Astrocyte (in vitro differentiated cells and primary cell): Measurements from ENCODE around the gene SYNGR2. TPM values are rescaled to one million over a fixed set of nuclear protein-coding genes. Genes with fewer than 3 reads are reported as not detected.

ENCODE experiments used
- DNase-seq: peaks from one replicate; pipeline ENCODE4 v3.0.0-alpha.2; 2010; ENCODE audit warnings: low read depth
- FAIRE-seq: peaks from 2 replicates; lab custom pipeline; 2011; peaks lifted over from hg19 to GRCh38; lab: Jason Lieb, UNC
- H2AFZ ChIP-seq: 2 replicates; pipeline ENCODE4 v1.6.0; 2012; ENCODE audit warnings: low read depth, low read length, inconsistent platforms
- H3K27ac ChIP-seq: 2 replicates; pipeline ENCODE4 v1.5.1; 2011; ENCODE audit warnings: low read depth, low read length, inconsistent platforms
- H3K27me3 ChIP-seq: 2 replicates; pipeline ENCODE4 v1.6.0; 2011; ENCODE audit warnings: low read length, inconsistent platforms; ENCODE audit not compliant: insufficient read depth
- H3K36me3 ChIP-seq: 2 replicates; pipeline ENCODE4 v1.5.1; 2011; ENCODE audit warnings: low read length, inconsistent platforms; ENCODE audit not compliant: insufficient read depth
- H3K4me1 ChIP-seq: 2 replicates; pipeline ENCODE4 v1.5.1; 2011; ENCODE audit warnings: low read length, inconsistent platforms; ENCODE audit not compliant: insufficient read depth
- H3K4me2 ChIP-seq: 2 replicates; pipeline ENCODE4 v1.6.0; 2012; ENCODE audit warnings: low read length, inconsistent platforms
- H3K4me3 ChIP-seq: 2 replicates; pipeline ENCODE4 v1.5.1; 2011; ENCODE audit warnings: low read depth, mild to moderate bottlenecking, low read length, inconsistent platforms; ENCODE audit not compliant: insufficient read depth
- H3K79me2 ChIP-seq: 2 replicates; pipeline ENCODE4 v1.6.0; 2012; ENCODE audit warnings: mild to moderate bottlenecking, low read length, inconsistent platforms; ENCODE audit not compliant: insufficient read depth
- H3K9ac ChIP-seq: 2 replicates; pipeline ENCODE4 v1.6.0; 2012; ENCODE audit warnings: mild to moderate bottlenecking, low read length, inconsistent platforms
- H3K9me3 ChIP-seq: 2 replicates; pipeline ENCODE4 v1.5.1; 2012; ENCODE audit warnings: low read depth, mild to moderate bottlenecking, low read length, inconsistent platforms; ENCODE audit not compliant: insufficient read depth
- H4K20me1 ChIP-seq: 2 replicates; pipeline ENCODE4 v1.6.0; 2012; ENCODE audit warnings: low read length, inconsistent platforms; ENCODE audit not compliant: insufficient read depth
- H3K27ac Mint-ChIP-seq: one replicate; pipeline ENCODE4 v1.8.0; 2021; ENCODE audit warnings: mild to moderate bottlenecking, mixed read lengths; ENCODE audit not compliant: unreplicated experiment
- H3K27me3 Mint-ChIP-seq: one replicate; pipeline ENCODE4 v1.8.0; 2021; ENCODE audit warnings: low read depth, mixed read lengths; ENCODE audit not compliant: unreplicated experiment
- H3K36me3 Mint-ChIP-seq: one replicate; pipeline ENCODE4 v1.8.0; 2021; ENCODE audit warnings: low read depth, mixed read lengths; ENCODE audit not compliant: unreplicated experiment
- H3K4me1 Mint-ChIP-seq: one replicate; pipeline ENCODE4 v1.8.0; 2021; ENCODE audit warnings: low read depth, mixed read lengths; ENCODE audit not compliant: unreplicated experiment
- H3K4me3 Mint-ChIP-seq: one replicate; pipeline ENCODE4 v1.8.0; 2021; ENCODE audit warnings: mild to moderate bottlenecking, moderate library complexity, mixed read lengths; ENCODE audit not compliant: unreplicated experiment
- H3K9me3 Mint-ChIP-seq: one replicate; pipeline ENCODE4 v1.8.0; 2021; ENCODE audit warnings: mild to moderate bottlenecking, mixed read lengths; ENCODE audit not compliant: unreplicated experiment
- EZH2 ChIP-seq: IDR thresholded peaks from 2 replicates; pipeline ENCODE4 v1.6.1; 2012; ENCODE audit warnings: mild to moderate bottlenecking, low read length, inconsistent platforms; ENCODE audit not compliant: insufficient read depth
- total RNA-seq: library from RNA; stranded (reverse); gene quantifications from 2 replicates; pipeline ENCODE4 v1.2.1, GENCODE V29; 2021
- TF ChIP-seq, protein P1 (sequence below): IDR thresholded peaks from 2 replicates; pipeline ENCODE4 v1.5.1; 2011; ENCODE audit warnings: low read depth, mild to moderate bottlenecking, inconsistent platforms, low read length, moderate library complexity; ENCODE audit not compliant: insufficient read depth

Gene SYNGR2
- total RNA-seq, 1 donor from 2014 or later, result 82.2 TPM

DNA sequence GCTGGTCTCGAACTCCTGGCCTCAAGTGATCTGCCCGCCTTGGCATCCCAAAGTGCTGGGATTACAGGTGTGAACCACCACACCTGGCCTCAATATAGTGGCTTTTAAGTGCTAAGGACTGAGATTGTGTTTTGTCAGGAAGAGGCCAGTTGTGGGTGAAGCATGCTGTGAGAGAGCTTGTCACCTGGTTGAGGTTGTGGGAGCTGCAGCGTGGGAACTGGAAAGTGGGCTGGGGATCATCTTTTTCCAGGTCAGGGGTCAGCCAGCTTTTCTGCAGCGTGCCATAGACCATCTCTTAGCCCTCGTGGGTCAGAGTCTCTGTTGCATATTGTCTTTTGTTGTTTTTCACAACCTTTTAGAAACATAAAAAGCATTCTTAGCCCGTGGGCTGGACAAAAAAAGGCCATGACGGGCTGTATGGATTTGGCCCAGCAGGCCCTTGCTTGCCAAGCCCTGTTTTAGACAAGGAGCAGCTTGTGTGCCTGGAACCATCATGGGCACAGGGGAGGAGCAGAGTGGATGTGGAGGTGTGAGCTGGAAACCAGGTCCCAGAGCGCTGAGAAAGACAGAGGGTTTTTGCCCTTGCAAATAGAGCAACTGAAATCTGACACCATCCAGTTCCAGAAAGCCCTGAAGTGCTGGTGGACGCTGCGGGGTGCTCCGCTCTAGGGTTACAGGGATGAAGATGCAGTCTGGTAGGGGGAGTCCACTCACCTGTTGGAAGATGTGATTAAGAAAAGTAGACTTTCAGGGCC, 51.2 kb downstream of the SYNGR2 start:
- H3K79me2 ChIP-seq, result peaks cover 41% of the 10 kb centered on the region
- H3K4me1 ChIP-seq, result peaks cover 4% of the 10 kb centered on the region
- no peak overlapping the region for H3K4me3 Mint-ChIP-seq
- no peak overlapping the region for H3K4me2 ChIP-seq
- H4K20me1 ChIP-seq, result no peaks in the 10 kb centered on the region
- peaks cover 4% of the 10 kb centered on the region for H3K36me3 ChIP-seq
- FAIRE-seq (no peak), DNase-seq (no peak)
- H3K27ac ChIP-seq, result no peak overlapping the region
- no peak overlapping the region for H3K27ac Mint-ChIP-seq
- H3K27me3 ChIP-seq, result no peaks in the 10 kb centered on the region
- H3K4me3 ChIP-seq, result no peak overlapping the region
- H3K9me3 Mint-ChIP-seq, result no peaks in the 10 kb centered on the region
- no peaks in the 10 kb centered on the region for H3K36me3 Mint-ChIP-seq
- no peaks in the 10 kb centered on the region for H3K27me3 Mint-ChIP-seq
- peaks cover 1% of the 10 kb centered on the region for H3K4me1 Mint-ChIP-seq
- no peaks in the 10 kb centered on the region for H3K9me3 ChIP-seq
- no peak overlapping the region for H2AFZ ChIP-seq
- no peak for TF ChIP-seq EZH2
- TF ChIP-seq, protein P1, sequence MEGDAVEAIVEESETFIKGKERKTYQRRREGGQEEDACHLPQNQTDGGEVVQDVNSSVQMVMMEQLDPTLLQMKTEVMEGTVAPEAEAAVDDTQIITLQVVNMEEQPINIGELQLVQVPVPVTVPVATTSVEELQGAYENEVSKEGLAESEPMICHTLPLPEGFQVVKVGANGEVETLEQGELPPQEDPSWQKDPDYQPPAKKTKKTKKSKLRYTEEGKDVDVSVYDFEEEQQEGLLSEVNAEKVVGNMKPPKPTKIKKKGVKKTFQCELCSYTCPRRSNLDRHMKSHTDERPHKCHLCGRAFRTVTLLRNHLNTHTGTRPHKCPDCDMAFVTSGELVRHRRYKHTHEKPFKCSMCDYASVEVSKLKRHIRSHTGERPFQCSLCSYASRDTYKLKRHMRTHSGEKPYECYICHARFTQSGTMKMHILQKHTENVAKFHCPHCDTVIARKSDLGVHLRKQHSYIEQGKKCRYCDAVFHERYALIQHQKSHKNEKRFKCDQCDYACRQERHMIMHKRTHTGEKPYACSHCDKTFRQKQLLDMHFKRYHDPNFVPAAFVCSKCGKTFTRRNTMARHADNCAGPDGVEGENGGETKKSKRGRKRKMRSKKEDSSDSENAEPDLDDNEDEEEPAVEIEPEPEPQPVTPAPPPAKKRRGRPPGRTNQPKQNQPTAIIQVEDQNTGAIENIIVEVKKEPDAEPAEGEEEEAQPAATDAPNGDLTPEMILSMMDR, result no peak
- H3K9ac ChIP-seq, result no peak overlapping the region

Other genes starting within 250 kb of the SYNGR2 start
- 6.3 and 7.3 TPM in 2 replicates for gene TNRC6C, start 209.9 kb upstream of the SYNGR2 start, total RNA-seq
- 54.8 and 61.7 TPM in 2 replicates for gene TMC6, start 39.8 kb upstream of the SYNGR2 start, total RNA-seq
- 0.27 and 0.38 TPM in 2 replicates for gene TMC8, start 37.8 kb upstream of the SYNGR2 start, total RNA-seq
- gene C17orf99, start 22.2 kb upstream of the SYNGR2 start, total RNA-seq, result not detected in 2 replicates
- gene TK1, start 18.5 kb downstream of the SYNGR2 start, total RNA-seq, result 5.2 and 7.5 TPM in 2 replicates
- 48.5 and 53.7 TPM in 2 replicates for gene AFMID, start 18.8 kb downstream of the SYNGR2 start, total RNA-seq
- 3.3 and 5.8 TPM in 2 replicates for gene BIRC5, start 45.7 kb downstream of the SYNGR2 start, total RNA-seq
- gene TMEM235, start 63.0 kb downstream of the SYNGR2 start, total RNA-seq, result not detected in 2 replicates
- gene SOCS3, start 191.5 kb downstream of the SYNGR2 start, total RNA-seq, result 13.4 and 16.7 TPM in 2 replicates
- 31.3 and 32.0 TPM in 2 replicates for gene PGS1, start 210.1 kb downstream of the SYNGR2 start, total RNA-seq